WTC11 (cell line): ENCODE data around the gene AP3B2.
"Not testable (repeated sequence)": the region's sequence is repeated elsewhere in the genome, so short reads cannot be mapped to it uniquely, and the experiment has no call there.

Source experiments
- CREB1 ChIP-seq: sonication (generic); formaldehyde crosslinking; IDR thresholded peaks from 2 replicates; pipeline ENCODE4 v1.8.0; 2023; ENCODE audit warnings: mild to moderate bottlenecking, missing genetic modification reagents
- IRF1 ChIP-seq: sonication (generic); formaldehyde crosslinking; IDR thresholded peaks from 2 replicates; pipeline ENCODE4 v1.8.0; 2023; ENCODE audit warnings: missing genetic modification reagents
- STAT6 ChIP-seq: sonication (generic); formaldehyde crosslinking; conservative IDR thresholded peaks from 2 replicates; pipeline ENCODE4 v1.8.1; 2023; ENCODE audit warnings: mild to moderate bottlenecking, low read depth, missing genetic modification reagents, moderate library complexity

GRCh38 chr15:82705856-82706255, 3.8 kb downstream of the AP3B2 start:
- not testable (repeated sequence) for TF ChIP-seq STAT6 (CRISPR knock-in tag); CREB1; IRF1 (CRISPR knock-in tag)
